K562 (cell line): ENCODE measurements around the gene CFD. TPM values are rescaled to one million over a fixed set of nuclear protein-coding genes. Genes with fewer than 3 reads are reported as not detected.

Experiments
- ARID2 ChIP-seq: fragments of 450-650 bp; IDR thresholded peaks from 2 replicates; pipeline ENCODE4 v1.6.1; 2017; ENCODE audit warnings: antibody characterized with exemption, mild to moderate bottlenecking
- E2F5 ChIP-seq: sonication (generic); formaldehyde crosslinking; IDR thresholded peaks from 2 replicates; pipeline ENCODE4 v1.8.0; 2022; ENCODE audit warnings: mild to moderate bottlenecking, missing genetic modification reagents
- KLF6 ChIP-seq: fragments of 250-450 bp; sonication (Bioruptor Pico); IDR thresholded peaks from 2 replicates; pipeline ENCODE4 v1.4.0; 2020; ENCODE audit warnings: mild to moderate bottlenecking, moderate library complexity, borderline replicate concordance
- NCOA1 ChIP-seq: fragments of 450-650 bp; IDR thresholded peaks from 2 replicates; pipeline ENCODE4 v1.6.1; 2016; ENCODE audit warnings: low read depth
- NFE2L1 ChIP-seq: fragments of 450-650 bp; IDR thresholded peaks from 2 replicates; pipeline ENCODE4 v1.6.1; 2016; ENCODE audit warnings: missing genetic modification characterization, low read depth, mild to moderate bottlenecking, missing compliant biosample characterization, moderate library complexity, borderline replicate concordance
- RFX1 ChIP-seq: fragments of 450-650 bp; IDR thresholded peaks from 2 replicates; pipeline ENCODE4 v1.6.1; 2016; ENCODE audit warnings: mild to moderate bottlenecking, moderate library complexity
- RFX7 ChIP-seq: fragments of 250-450 bp; sonication (Bioruptor Pico); IDR thresholded peaks from 2 replicates; pipeline ENCODE4 v1.5.1; 2021; ENCODE audit warnings: mild to moderate bottlenecking
- SNIP1 ChIP-seq: fragments of 450-650 bp; IDR thresholded peaks from 2 replicates; pipeline ENCODE4 v1.7.1; 2017; ENCODE audit warnings: low read depth, mild to moderate bottlenecking
- ZNF217 ChIP-seq: sonication (generic); formaldehyde crosslinking; IDR thresholded peaks from 2 replicates; pipeline ENCODE4 v1.8.0; 2022; ENCODE audit warnings: mild to moderate bottlenecking, missing genetic modification reagents
- ZSCAN32 ChIP-seq: fragments of 450-650 bp; formaldehyde crosslinking; IDR thresholded peaks from 2 replicates; pipeline ENCODE4 v1.4.0; 2020; ENCODE audit warnings: mild to moderate bottlenecking, moderate library complexity
- polyA plus RNA-seq, 8 experiments: library from polyadenylated mRNA; depleted of rRNA in 4 of 8; stranded (reverse) in 5 of 8; unstranded in 3 of 8; fragments of >200 nt; fragmentation: Nextera tagmentation in 2 of 8; fragmentation: Illumina TruSeq in 1 of 8; extraction: Ambion mirVana in 2 of 8; extraction: Trizol in 1 of 8; gene quantifications; 2 replicates each; pipeline versions ENCODE4 v1.2.1 to v1.2.3, GENCODE V29; 2011 to 2014; ENCODE audit warnings: inconsistent platforms in 1 of 8, missing spikeins in 1 of 8
- total RNA-seq, 7 experiments: library from RNA; depleted of rRNA in 6 of 7; stranded (reverse); fragments of >200 nt in 6 of 7; fragmentation: Illumina TruSeq in 2 of 7; extraction: Trizol in 2 of 7; gene quantifications; 2 replicates each; pipeline versions ENCODE4 v1.2.1 to v1.2.3, GENCODE V29; 2011 to 2021; ENCODE audit warnings: low replicate concordance in 1 of 7
- TF ChIP-seq, protein P1 (sequence below): fragments of 450-650 bp; IDR thresholded peaks from 2 replicates; pipeline ENCODE4 v1.6.1; 2016; ENCODE audit warnings: low read depth, mild to moderate bottlenecking, moderate library complexity
- TF ChIP-seq, protein P2 (sequence below): fragments of 250-450 bp; sonication (Bioruptor Pico); IDR thresholded peaks from 2 replicates; pipeline ENCODE4 v1.4.0; 2020; ENCODE audit warnings: mild to moderate bottlenecking, moderate library complexity
- TF ChIP-seq, protein P3 (sequence below): IDR thresholded peaks from 2 replicates; pipeline ENCODE4 v1.6.1; 2016; ENCODE audit warnings: missing genetic modification characterization, missing compliant biosample characterization
- TF ChIP-seq, protein P4 (sequence below): fragments of 450-650 bp; formaldehyde crosslinking; conservative IDR thresholded peaks from 2 replicates; pipeline ENCODE4 v1.4.0; 2022; ENCODE audit warnings: mild to moderate bottlenecking, missing genetic modification characterization

Gene CFD
- total and polyA plus RNA-seq, 9 of the 15 experiments (the other 6 are each of a cell fraction or from before 2014, with no cell fraction given): 0.52 to 59.4 (median 7.6) TPM

GRCh38 chr19:907183-907853, 47.9 kb downstream of the CFD start (continued):
- TF ChIP-seq, protein P1, sequence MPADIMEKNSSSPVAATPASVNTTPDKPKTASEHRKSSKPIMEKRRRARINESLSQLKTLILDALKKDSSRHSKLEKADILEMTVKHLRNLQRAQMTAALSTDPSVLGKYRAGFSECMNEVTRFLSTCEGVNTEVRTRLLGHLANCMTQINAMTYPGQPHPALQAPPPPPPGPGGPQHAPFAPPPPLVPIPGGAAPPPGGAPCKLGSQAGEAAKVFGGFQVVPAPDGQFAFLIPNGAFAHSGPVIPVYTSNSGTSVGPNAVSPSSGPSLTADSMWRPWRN: 0 out of 2 replicates have a peak, but pooled peaks have one; percentile 22
- peak; percentile 39; the same call in 1 of the 2 replicates for TF ChIP-seq KLF6 (CRISPR knock-in tag)
- TF ChIP-seq, protein P2, sequence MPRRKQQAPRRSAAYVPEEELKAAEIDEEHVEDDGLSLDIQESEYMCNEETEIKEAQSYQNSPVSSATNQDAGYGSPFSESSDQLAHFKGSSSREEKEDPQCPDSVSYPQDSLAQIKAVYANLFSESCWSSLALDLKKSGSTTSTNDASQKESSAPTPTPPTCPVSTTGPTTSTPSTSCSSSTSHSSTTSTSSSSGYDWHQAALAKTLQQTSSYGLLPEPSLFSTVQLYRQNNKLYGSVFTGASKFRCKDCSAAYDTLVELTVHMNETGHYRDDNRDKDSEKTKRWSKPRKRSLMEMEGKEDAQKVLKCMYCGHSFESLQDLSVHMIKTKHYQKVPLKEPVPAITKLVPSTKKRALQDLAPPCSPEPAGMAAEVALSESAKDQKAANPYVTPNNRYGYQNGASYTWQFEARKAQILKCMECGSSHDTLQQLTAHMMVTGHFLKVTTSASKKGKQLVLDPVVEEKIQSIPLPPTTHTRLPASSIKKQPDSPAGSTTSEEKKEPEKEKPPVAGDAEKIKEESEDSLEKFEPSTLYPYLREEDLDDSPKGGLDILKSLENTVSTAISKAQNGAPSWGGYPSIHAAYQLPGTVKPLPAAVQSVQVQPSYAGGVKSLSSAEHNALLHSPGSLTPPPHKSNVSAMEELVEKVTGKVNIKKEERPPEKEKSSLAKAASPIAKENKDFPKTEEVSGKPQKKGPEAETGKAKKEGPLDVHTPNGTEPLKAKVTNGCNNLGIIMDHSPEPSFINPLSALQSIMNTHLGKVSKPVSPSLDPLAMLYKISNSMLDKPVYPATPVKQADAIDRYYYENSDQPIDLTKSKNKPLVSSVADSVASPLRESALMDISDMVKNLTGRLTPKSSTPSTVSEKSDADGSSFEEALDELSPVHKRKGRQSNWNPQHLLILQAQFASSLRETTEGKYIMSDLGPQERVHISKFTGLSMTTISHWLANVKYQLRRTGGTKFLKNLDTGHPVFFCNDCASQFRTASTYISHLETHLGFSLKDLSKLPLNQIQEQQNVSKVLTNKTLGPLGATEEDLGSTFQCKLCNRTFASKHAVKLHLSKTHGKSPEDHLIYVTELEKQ: no peak
- TF ChIP-seq ZSCAN32 (CRISPR knock-in tag): no peak
- TF ChIP-seq, protein P3, sequence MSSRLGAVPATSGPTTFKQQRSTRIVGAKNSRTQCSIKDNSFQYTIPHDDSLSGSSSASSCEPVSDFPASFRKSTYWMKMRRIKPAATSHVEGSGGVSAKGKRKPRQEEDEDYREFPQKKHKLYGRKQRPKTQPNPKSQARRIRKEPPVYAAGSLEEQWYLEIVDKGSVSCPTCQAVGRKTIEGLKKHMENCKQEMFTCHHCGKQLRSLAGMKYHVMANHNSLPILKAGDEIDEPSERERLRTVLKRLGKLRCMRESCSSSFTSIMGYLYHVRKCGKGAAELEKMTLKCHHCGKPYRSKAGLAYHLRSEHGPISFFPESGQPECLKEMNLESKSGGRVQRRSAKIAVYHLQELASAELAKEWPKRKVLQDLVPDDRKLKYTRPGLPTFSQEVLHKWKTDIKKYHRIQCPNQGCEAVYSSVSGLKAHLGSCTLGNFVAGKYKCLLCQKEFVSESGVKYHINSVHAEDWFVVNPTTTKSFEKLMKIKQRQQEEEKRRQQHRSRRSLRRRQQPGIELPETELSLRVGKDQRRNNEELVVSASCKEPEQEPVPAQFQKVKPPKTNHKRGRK (tag): no peak
- peak; percentile 88; the same call in 1 of the 2 replicates for TF ChIP-seq NCOA1
- TF ChIP-seq ARID2: no peak
- TF ChIP-seq SNIP1: no peak
- no peak for TF ChIP-seq E2F5
- TF ChIP-seq, protein P4, sequence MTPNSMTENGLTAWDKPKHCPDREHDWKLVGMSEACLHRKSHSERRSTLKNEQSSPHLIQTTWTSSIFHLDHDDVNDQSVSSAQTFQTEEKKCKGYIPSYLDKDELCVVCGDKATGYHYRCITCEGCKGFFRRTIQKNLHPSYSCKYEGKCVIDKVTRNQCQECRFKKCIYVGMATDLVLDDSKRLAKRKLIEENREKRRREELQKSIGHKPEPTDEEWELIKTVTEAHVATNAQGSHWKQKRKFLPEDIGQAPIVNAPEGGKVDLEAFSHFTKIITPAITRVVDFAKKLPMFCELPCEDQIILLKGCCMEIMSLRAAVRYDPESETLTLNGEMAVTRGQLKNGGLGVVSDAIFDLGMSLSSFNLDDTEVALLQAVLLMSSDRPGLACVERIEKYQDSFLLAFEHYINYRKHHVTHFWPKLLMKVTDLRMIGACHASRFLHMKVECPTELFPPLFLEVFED (CRISPR knock-in tag): no peak
- TF ChIP-seq RFX7 (CRISPR knock-in tag): no peak
- TF ChIP-seq NFE2L1 (tag): no peak
- TF ChIP-seq ZNF217 (CRISPR knock-in tag): no peak
- TF ChIP-seq RFX1: no peak
